Keratinocyte (primary cell): ENCODE data around the gene TRIM8.

Source experiments
- CTCF ChIP-seq, 3 experiments: IDR thresholded peaks in 1 of 3; conservative IDR thresholded peaks in 1 of 3; optimal IDR thresholded peaks in 1 of 3; 2 replicates in 2 of 3; 3 replicates in 1 of 3; pipeline versions ENCODE3 to v1.5.1; 2011; ENCODE audit warnings: low read length in 3 of 3, mild to moderate bottlenecking in 3 of 3, moderate library complexity in 2 of 3, control low read depth in 1 of 3, inconsistent platforms in 1 of 3; ENCODE audit not compliant: insufficient read depth in 2 of 3; ENCODE audit errors: extremely low read depth in 1 of 3
- EZH2 ChIP-seq: IDR thresholded peaks from one replicate; pipeline ENCODE4 v1.6.1; 2012; ENCODE audit warnings: inconsistent platforms, mild to moderate bottlenecking, low read length, moderate library complexity

DNA sequence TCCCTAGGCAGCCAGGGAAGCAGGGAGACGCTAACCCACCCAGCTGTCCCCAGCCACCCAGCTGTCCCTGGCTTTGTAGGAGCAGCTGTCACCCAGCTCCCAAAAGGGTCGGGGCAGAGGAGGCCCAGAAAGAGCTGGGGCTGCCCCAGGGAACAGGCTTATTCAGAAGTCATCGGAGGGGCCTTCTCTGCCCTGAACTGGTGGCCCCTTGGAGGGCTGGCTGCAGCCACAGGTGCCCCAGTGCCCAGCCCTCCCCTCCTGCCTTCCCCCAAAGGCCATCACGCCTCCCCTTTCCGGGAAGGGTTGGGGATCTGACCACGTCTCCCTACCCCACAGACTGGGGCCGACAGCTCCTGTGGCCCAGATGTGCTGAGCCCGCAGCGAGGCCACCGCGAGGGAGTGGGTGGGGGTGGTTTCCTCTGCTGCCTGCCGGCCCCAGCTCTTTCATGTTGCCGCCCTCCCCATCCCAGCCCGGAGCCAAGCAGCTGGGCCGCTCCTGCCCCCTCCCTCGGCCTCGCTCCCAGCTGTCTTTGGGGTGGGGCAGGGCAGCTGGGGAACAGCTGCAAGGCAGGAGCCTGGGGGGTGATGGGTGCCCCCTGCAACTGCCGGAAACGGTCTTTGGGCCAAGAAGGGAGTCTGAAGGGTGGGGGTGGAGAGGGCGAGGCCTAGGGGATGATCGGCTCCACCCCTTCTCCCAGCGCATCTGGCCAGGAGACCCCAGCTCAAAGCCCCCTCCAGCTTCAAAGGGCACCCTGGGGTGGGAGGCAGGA, 16.8 kb downstream of the TRIM8 start:
- TF ChIP-seq CTCF (optimal IDR thresholded peaks at IDR 0.05 in 1 of 3, IDR thresholded peaks at IDR 0.05 in 1 of 3, conservative IDR thresholded peaks at IDR 0.05 in 1 of 3; ENCODE audit: extremely low read depth in 1 of 3, insufficient read depth in 2 of 3, low read length in 3 of 3) (no peak), EZH2 (no peak)
